Uterus (tissue), 2 donors: ENCODE measurements around the gene DPPA5.

ENCODE experiments used
- CTCF ChIP-seq, 4 experiments: fragments of 200-600 bp in 2 of 4; fragments of 450-650 bp in 2 of 4; sonication (generic) in 2 of 4; IDR thresholded peaks; one replicate each; pipeline ENCODE4 v1.5.1; 2016 to 2019; ENCODE audit warnings: antibody characterized with exemption in 4 of 4, mild to moderate bottlenecking in 2 of 4, moderate library complexity in 1 of 4
- POLR2A ChIP-seq, 2 donors: fragments of 450-650 bp; IDR thresholded peaks; one replicate each; pipeline ENCODE4 v1.6.1; 2016; ENCODE audit warnings: antibody characterized with exemption in 2 of 2, mild to moderate bottlenecking in 1 of 2, moderate library complexity in 1 of 2

- TF ChIP-seq CTCF (IDR thresholded peaks at IDR 0.05) (no peak), POLR2A (IDR thresholded peaks at IDR 0.05) (no peak)
Observed at GRCh38 chr6:73367761-73368355, 13.8 kb upstream of the DPPA5 start.
